ENCODE measurements around the gene TMEM156. TPM values are rescaled to one million over a fixed set of nuclear protein-coding genes. Genes with fewer than 3 reads are reported as not detected.

Gene TMEM156
- total RNA-seq, 1 donor from 2014 or later, result not detected

DNA sequence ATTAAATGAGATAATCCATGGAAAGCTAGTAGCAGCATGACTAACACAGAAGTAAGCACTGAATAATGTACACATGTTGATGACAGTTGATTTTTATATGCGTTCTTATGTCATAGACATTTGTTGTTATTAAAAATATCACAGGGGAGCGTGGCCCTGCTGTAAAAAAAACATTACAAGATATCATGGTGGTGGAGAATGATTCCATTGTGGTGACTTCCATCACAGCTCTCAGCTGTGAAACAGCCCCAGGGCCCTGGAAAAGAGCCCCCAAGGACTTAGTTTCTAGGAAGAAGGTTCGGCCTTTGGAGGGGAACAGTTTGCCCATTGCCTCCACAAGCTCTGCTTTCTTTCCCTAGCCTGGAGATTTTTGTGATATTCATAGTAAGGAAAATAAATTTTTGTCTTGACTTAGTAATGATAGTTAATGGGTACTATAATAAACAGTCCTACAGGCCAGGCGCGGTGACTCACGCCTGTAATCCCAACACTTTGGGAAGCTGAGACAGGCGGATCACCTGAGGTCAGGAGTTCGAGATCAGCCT is 114.7 kb downstream of the TMEM156 start:
- Histone ChIP-seq H3K9me3 (no peaks in the 10 kb centered on the region), H3K36me3 (peaks cover 68 to 96% of the 10 kb centered on the region in 2 donors), H3K4me3 (no peak overlapping the region), H3K4me1 (no peaks in the 10 kb centered on the region), H3K27ac (no peak overlapping the region), H3K27me3 (no peaks in the 10 kb centered on the region)
- no peak for DNase-seq (ENCODE audit: low spot score in 2 of 2)
- intact Hi-C loops (cut with DNase I), result no loop called here
- TF ChIP-seq, protein P1, sequence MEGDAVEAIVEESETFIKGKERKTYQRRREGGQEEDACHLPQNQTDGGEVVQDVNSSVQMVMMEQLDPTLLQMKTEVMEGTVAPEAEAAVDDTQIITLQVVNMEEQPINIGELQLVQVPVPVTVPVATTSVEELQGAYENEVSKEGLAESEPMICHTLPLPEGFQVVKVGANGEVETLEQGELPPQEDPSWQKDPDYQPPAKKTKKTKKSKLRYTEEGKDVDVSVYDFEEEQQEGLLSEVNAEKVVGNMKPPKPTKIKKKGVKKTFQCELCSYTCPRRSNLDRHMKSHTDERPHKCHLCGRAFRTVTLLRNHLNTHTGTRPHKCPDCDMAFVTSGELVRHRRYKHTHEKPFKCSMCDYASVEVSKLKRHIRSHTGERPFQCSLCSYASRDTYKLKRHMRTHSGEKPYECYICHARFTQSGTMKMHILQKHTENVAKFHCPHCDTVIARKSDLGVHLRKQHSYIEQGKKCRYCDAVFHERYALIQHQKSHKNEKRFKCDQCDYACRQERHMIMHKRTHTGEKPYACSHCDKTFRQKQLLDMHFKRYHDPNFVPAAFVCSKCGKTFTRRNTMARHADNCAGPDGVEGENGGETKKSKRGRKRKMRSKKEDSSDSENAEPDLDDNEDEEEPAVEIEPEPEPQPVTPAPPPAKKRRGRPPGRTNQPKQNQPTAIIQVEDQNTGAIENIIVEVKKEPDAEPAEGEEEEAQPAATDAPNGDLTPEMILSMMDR (IDR thresholded peaks at IDR 0.05), result no peak

Other genes with a start within 250 kb of the TMEM156 start
- not detected for gene TLR10, start 249.4 kb downstream of the TMEM156 start, total RNA-seq
- gene TLR1, start 227.6 kb downstream of the TMEM156 start, total RNA-seq, result 1.1 TPM
- gene TLR6, start 175.6 kb downstream of the TMEM156 start, total RNA-seq, result 0.11 TPM
- gene FAM114A1, start 164.6 kb downstream of the TMEM156 start, total RNA-seq, result 45.7 TPM
- gene KLHL5, start 29.8 kb upstream of the TMEM156 start, total RNA-seq, result 0.75 TPM
- 28.3 TPM for gene WDR19, start 150.1 kb upstream of the TMEM156 start, total RNA-seq

All from ascending aorta (tissue), 2 donors.